Calu3 (cell line): ENCODE results near the gene GPC1. TPM values are rescaled to one million over a fixed set of nuclear protein-coding genes. Genes with fewer than 3 reads are reported as not detected.
A peak's percentile ranks its signal among the peaks of the same experiment; 100 is the strongest.

Experiments used
- BruUV-seq: library from RNA; stranded (reverse); fragments of 400-500 nt; replicated peaks from 2 replicates; lab custom pipeline; 2021; lab: Mats Ljungman, UMichigan
- CTCF ChIA-PET: fragments of 300-600 bp; sonication (Branson Sonifier 250); formaldehyde crosslinking; loops from one replicate; lab custom pipeline; 2022; ENCODE audit warnings: antibody characterized with exemption; lab: Charles Lee
- DNase-seq: peaks from one replicate; pipeline ENCODE4 v3.0.0; 2022
- H3K27ac Mint-ChIP-seq: one replicate; pipeline ENCODE4 v1.8.0; 2022; ENCODE audit warnings: mixed read lengths; ENCODE audit not compliant: unreplicated experiment
- H3K27me3 Mint-ChIP-seq: one replicate; pipeline ENCODE4 v1.8.0; 2022; ENCODE audit warnings: mixed read lengths; ENCODE audit not compliant: unreplicated experiment
- H3K36me3 Mint-ChIP-seq: one replicate; pipeline ENCODE4 v1.8.0; 2022; ENCODE audit warnings: mild to moderate bottlenecking, moderate library complexity, mixed read lengths; ENCODE audit not compliant: insufficient read depth, unreplicated experiment
- H3K4me1 Mint-ChIP-seq: one replicate; pipeline ENCODE4 v1.8.0; 2022; ENCODE audit warnings: mild to moderate bottlenecking, low read depth, mixed read lengths; ENCODE audit not compliant: unreplicated experiment
- H3K4me3 Mint-ChIP-seq: one replicate; pipeline ENCODE4 v1.8.0; 2022; ENCODE audit warnings: mild to moderate bottlenecking, low read depth, moderate library complexity, mixed read lengths; ENCODE audit not compliant: unreplicated experiment
- H3K9me3 Mint-ChIP-seq: one replicate; pipeline ENCODE4 v1.8.0; 2022; ENCODE audit warnings: low read depth, mixed read lengths; ENCODE audit not compliant: unreplicated experiment
- CTCF ChIP-seq: fragments of 200-600 bp; IDR thresholded peaks from one replicate; pipeline ENCODE4 v1.8.0; 2022; ENCODE audit warnings: antibody characterized with exemption; ENCODE audit not compliant: unreplicated experiment
- intact Hi-C: fragments of 100-400 bp; cut with micrococcal nuclease; formaldehyde crosslinking; loops from one replicate; pipeline ENCODE4 v1.10.0; 2022; ENCODE audit not compliant: unreplicated experiment
- total RNA-seq: library from RNA; stranded (reverse); gene quantifications from 2 replicates; pipeline ENCODE4 v1.2.3, GENCODE V29; 2022

Gene GPC1
- total RNA-seq, 1 experiment from 2014 or later, result 51.5 TPM

GRCh38 chr2:240453461-240454105 lies 18.1 kb downstream of the GPC1 start:
- no peak for TF ChIP-seq CTCF
- Mint-ChIP-seq H3K4me1 (peaks cover 23% of the 10 kb centered on the region), H3K27me3 (peaks cover 17% of the 10 kb centered on the region), H3K9me3 (no peaks in the 10 kb centered on the region), H3K4me3 (peak overlapping the region; percentile 66), H3K36me3 (peaks cover 43% of the 10 kb centered on the region), H3K27ac (no peak overlapping the region)
- no peak for DNase-seq
- CTCF ChIA-PET, result no interaction called here
- BruUV-seq, result no TSS peak
- intact Hi-C loops, result no loop called here

- peaks cover 44% of the 10 kb centered on the region for H3K36me3 Mint-ChIP-seq
- no peak for DNase-seq
- H3K4me1 Mint-ChIP-seq, result peaks cover 23% of the 10 kb centered on the region
- H3K4me3 Mint-ChIP-seq, result peak overlapping the region; percentile 53
- TF ChIP-seq CTCF, result no peak
- no peaks in the 10 kb centered on the region for H3K9me3 Mint-ChIP-seq
- H3K27me3 Mint-ChIP-seq, result peaks cover 17% of the 10 kb centered on the region
- no peak overlapping the region for H3K27ac Mint-ChIP-seq
- intact Hi-C loops, result no loop called here
- BruUV-seq, result no TSS peak
- CTCF ChIA-PET, result no interaction called here
Measured at GRCh38 chr2:240454106-240454901, 18.8 kb downstream of the GPC1 start.

GRCh38 chr2:240455272-240455646 lies 19.8 kb downstream of the GPC1 start:
- TF ChIP-seq CTCF, result no peak
- CTCF ChIA-PET, result interaction anchor here (1.2 kb wide), 1 partner anchor 226 kb away, joined by 3 read pairs; no protein-coding TSS in a partner anchor
- Mint-ChIP-seq H3K36me3 (peaks cover 39% of the 10 kb centered on the region), H3K4me1 (peaks cover 16% of the 10 kb centered on the region), H3K4me3 (peak overlapping the region; percentile 24), H3K9me3 (no peaks in the 10 kb centered on the region), H3K27me3 (peaks cover 17% of the 10 kb centered on the region), H3K27ac (no peak overlapping the region)
- intact Hi-C loops, result no loop called here
- no TSS peak for BruUV-seq
- DNase-seq, result no peak

- H3K9me3 Mint-ChIP-seq, result no peaks in the 10 kb centered on the region
- peak overlapping the region; percentile 24 for H3K4me3 Mint-ChIP-seq
- intact Hi-C loops, result no loop called here
- peaks cover 10% of the 10 kb centered on the region for H3K4me1 Mint-ChIP-seq
- no peak overlapping the region for H3K27ac Mint-ChIP-seq
- peak; percentile 49 for DNase-seq
- no TSS peak for BruUV-seq
- CTCF ChIA-PET, result interaction anchor here (1.2 kb wide), 1 partner anchor 226 kb away, joined by 3 read pairs; no protein-coding TSS in a partner anchor
- H3K36me3 Mint-ChIP-seq, result peaks cover 45% of the 10 kb centered on the region
- H3K27me3 Mint-ChIP-seq, result peaks cover 17% of the 10 kb centered on the region
- TF ChIP-seq CTCF, result no peak
Measured at GRCh38 chr2:240455647-240456446, 20.4 kb downstream of the GPC1 start.
